ENCODE measurements around the gene DCLRE1B. TPM values are rescaled to one million over a fixed set of nuclear protein-coding genes. Genes with fewer than 3 reads are reported as not detected.

DCLRE1B gene
- total and polyA plus RNA-seq, 9 of the 15 experiments (the other 6 are each of a cell fraction or from before 2014, with no cell fraction given): 10.6 to 28.8 (median 17.2) TPM

DNA sequence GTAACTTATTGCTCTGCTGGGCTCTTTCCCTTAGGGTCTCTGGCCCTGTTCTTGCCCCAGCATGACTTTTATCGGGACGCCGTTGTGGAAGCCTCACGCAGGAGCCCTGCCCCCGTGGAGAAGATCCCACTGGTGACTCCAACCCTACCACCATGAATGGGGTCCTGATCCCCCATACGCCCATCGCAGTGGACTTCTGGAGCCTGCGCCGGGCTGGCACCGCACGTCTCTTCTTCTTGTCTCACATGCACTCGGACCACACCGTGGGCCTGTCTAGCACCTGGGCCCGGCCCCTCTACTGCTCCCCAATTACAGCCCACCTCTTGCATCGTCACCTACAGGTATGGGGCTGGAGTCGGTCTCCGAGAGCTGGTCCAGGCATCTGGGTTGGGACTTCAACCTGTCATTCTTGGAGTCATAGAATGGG is 322 bp downstream of the DCLRE1B start (continued):
- no peak for TF ChIP-seq ZNF785 (CRISPR knock-in tag; IDR thresholded peaks at IDR 0.05)
- no peak for TF ChIP-seq RHOXF2B (CRISPR knock-in tag; conservative IDR thresholded peaks at IDR 0.05)
- no peak for TF ChIP-seq U2AF2 (optimal IDR thresholded peaks at IDR 0.05; ENCODE audit: low read depth, low read length)
- no peak for TF ChIP-seq TBL1XR1 (IDR thresholded peaks at IDR 0.05; ENCODE audit: low read length in 2 of 2)
- TF ChIP-seq, protein P1, sequence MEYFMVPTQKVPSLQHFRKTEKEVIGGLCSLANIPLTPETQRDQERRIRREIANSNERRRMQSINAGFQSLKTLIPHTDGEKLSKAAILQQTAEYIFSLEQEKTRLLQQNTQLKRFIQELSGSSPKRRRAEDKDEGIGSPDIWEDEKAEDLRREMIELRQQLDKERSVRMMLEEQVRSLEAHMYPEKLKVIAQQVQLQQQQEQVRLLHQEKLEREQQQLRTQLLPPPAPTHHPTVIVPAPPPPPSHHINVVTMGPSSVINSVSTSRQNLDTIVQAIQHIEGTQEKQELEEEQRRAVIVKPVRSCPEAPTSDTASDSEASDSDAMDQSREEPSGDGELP (CRISPR knock-in tag; IDR thresholded peaks at IDR 0.05; ENCODE audit: borderline replicate concordance): no peak
- TF ChIP-seq, protein P2, sequence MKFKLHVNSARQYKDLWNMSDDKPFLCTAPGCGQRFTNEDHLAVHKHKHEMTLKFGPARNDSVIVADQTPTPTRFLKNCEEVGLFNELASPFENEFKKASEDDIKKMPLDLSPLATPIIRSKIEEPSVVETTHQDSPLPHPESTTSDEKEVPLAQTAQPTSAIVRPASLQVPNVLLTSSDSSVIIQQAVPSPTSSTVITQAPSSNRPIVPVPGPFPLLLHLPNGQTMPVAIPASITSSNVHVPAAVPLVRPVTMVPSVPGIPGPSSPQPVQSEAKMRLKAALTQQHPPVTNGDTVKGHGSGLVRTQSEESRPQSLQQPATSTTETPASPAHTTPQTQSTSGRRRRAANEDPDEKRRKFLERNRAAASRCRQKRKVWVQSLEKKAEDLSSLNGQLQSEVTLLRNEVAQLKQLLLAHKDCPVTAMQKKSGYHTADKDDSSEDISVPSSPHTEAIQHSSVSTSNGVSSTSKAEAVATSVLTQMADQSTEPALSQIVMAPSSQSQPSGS (CRISPR knock-in tag; IDR thresholded peaks at IDR 0.05): no peak
- no peak for TF ChIP-seq RAD51 (IDR thresholded peaks at IDR 0.05; ENCODE audit: borderline replicate concordance, low read depth)
- TF ChIP-seq, protein P3, sequence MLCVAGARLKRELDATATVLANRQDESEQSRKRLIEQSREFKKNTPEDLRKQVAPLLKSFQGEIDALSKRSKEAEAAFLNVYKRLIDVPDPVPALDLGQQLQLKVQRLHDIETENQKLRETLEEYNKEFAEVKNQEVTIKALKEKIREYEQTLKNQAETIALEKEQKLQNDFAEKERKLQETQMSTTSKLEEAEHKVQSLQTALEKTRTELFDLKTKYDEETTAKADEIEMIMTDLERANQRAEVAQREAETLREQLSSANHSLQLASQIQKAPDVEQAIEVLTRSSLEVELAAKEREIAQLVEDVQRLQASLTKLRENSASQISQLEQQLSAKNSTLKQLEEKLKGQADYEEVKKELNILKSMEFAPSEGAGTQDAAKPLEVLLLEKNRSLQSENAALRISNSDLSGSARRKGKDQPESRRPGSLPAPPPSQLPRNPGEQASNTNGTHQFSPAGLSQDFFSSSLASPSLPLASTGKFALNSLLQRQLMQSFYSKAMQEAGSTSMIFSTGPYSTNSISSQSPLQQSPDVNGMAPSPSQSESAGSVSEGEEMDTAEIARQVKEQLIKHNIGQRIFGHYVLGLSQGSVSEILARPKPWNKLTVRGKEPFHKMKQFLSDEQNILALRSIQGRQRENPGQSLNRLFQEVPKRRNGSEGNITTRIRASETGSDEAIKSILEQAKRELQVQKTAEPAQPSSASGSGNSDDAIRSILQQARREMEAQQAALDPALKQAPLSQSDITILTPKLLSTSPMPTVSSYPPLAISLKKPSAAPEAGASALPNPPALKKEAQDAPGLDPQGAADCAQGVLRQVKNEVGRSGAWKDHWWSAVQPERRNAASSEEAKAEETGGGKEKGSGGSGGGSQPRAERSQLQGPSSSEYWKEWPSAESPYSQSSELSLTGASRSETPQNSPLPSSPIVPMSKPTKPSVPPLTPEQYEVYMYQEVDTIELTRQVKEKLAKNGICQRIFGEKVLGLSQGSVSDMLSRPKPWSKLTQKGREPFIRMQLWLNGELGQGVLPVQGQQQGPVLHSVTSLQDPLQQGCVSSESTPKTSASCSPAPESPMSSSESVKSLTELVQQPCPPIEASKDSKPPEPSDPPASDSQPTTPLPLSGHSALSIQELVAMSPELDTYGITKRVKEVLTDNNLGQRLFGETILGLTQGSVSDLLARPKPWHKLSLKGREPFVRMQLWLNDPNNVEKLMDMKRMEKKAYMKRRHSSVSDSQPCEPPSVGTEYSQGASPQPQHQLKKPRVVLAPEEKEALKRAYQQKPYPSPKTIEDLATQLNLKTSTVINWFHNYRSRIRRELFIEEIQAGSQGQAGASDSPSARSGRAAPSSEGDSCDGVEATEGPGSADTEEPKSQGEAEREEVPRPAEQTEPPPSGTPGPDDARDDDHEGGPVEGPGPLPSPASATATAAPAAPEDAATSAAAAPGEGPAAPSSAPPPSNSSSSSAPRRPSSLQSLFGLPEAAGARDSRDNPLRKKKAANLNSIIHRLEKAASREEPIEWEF (CRISPR knock-in tag; IDR thresholded peaks at IDR 0.05): no peak
- TF ChIP-seq HOXB6 (CRISPR knock-in tag; IDR thresholded peaks at IDR 0.05; ENCODE audit: borderline replicate concordance): no peak
- TF ChIP-seq ZNF384 (IDR thresholded peaks at IDR 0.05; ENCODE audit: low read depth, low read length): no peak

All from K562 (cell line).